WTC11 (cell line): Measurements from ENCODE around the gene UMODL1. TPM values are rescaled to one million over a fixed set of nuclear protein-coding genes. Genes with fewer than 3 reads are reported as not detected.

ENCODE experiments used
- ATAC-seq: fragments of 200-7000 bp; cut with Tn5 transposase; 2 replicates; pipeline ENCODE4 v1.10.0; 2021; ENCODE audit warnings: mild to moderate bottlenecking, moderate library complexity
- CTCF ChIA-PET: fragments of 300-600 bp; sonication (Branson Sonifier 250); formaldehyde crosslinking; loops from one replicate; lab custom pipeline; 2021; ENCODE audit warnings: antibody characterized with exemption; lab: Charles Lee
- POLR2A ChIA-PET: fragments of 350-600 bp; sonication (Branson Sonifier 250); formaldehyde crosslinking; loops from one replicate; lab custom pipeline; 2021; ENCODE audit warnings: antibody characterized with exemption; lab: Charles Lee
- DNase-seq: peaks from one replicate; pipeline ENCODE4 v3.0.0; 2021; ENCODE audit warnings: low spot score
- H3K27ac Mint-ChIP-seq: 2 replicates; pipeline ENCODE4 v1.8.0; 2021; ENCODE audit warnings: mixed read lengths
- H3K27me3 Mint-ChIP-seq: 2 replicates; pipeline ENCODE4 v1.8.0; 2021; ENCODE audit warnings: low read depth, mild to moderate bottlenecking, moderate library complexity, mixed read lengths
- H3K36me3 Mint-ChIP-seq: 2 replicates; pipeline ENCODE4 v1.8.0; 2021; ENCODE audit warnings: mixed read lengths
- H3K4me1 Mint-ChIP-seq: 2 replicates; pipeline ENCODE4 v1.8.0; 2022; ENCODE audit warnings: mixed read lengths
- H3K4me3 Mint-ChIP-seq: 2 replicates; pipeline ENCODE4 v1.8.0; 2021; ENCODE audit warnings: mild to moderate bottlenecking, moderate library complexity, mixed read lengths
- H3K9me3 Mint-ChIP-seq: 2 replicates; pipeline ENCODE4 v1.8.0; 2021; ENCODE audit warnings: mixed read lengths
- ATF1 ChIP-seq: sonication (generic); formaldehyde crosslinking; IDR thresholded peaks from 2 replicates; pipeline ENCODE4 v1.8.1; 2023; ENCODE audit warnings: mild to moderate bottlenecking, moderate library complexity, missing genetic modification reagents
- ELF4 ChIP-seq: sonication (generic); formaldehyde crosslinking; IDR thresholded peaks from 2 replicates; pipeline ENCODE4 v1.8.1; 2022; ENCODE audit warnings: low read depth, mild to moderate bottlenecking, moderate library complexity, missing genetic modification reagents
- EMX1 ChIP-seq: fragments of 250-450 bp; sonication (Bioruptor Pico); IDR thresholded peaks from 2 replicates; pipeline ENCODE4 v1.8.0; 2021; ENCODE audit warnings: mild to moderate bottlenecking
- FOXJ3 ChIP-seq: sonication (generic); formaldehyde crosslinking; IDR thresholded peaks from 2 replicates; pipeline ENCODE4 v1.9.0; 2021; ENCODE audit warnings: missing genetic modification reagents, mild to moderate bottlenecking, borderline replicate concordance
- FOXP1 ChIP-seq: sonication (generic); formaldehyde crosslinking; IDR thresholded peaks from 2 replicates; pipeline ENCODE4 v1.8.0; 2022; ENCODE audit warnings: missing genetic modification reagents, mild to moderate bottlenecking, moderate library complexity, borderline replicate concordance
- GABPB1 ChIP-seq: sonication (generic); formaldehyde crosslinking; IDR thresholded peaks from 2 replicates; pipeline ENCODE4 v1.8.1; 2023; ENCODE audit warnings: mild to moderate bottlenecking, missing genetic modification reagents
- GTF2I ChIP-seq: fragments of 250-450 bp; sonication (Bioruptor Pico); conservative IDR thresholded peaks from 2 replicates; pipeline ENCODE4 v1.4.0; 2021; ENCODE audit warnings: mild to moderate bottlenecking
- MXD4 ChIP-seq: fragments of 250-450 bp; sonication (Bioruptor Pico); IDR thresholded peaks from 2 replicates; pipeline ENCODE4 v1.8.0; 2021; ENCODE audit warnings: mild to moderate bottlenecking, moderate library complexity, borderline replicate concordance
- NFE2L1 ChIP-seq: sonication (generic); formaldehyde crosslinking; IDR thresholded peaks from 2 replicates; pipeline ENCODE4 v1.8.1; 2023; ENCODE audit warnings: missing genetic modification reagents
- NR1H2 ChIP-seq: sonication (generic); formaldehyde crosslinking; IDR thresholded peaks from 2 replicates; pipeline ENCODE4 v1.9.0; 2021; ENCODE audit warnings: mild to moderate bottlenecking, moderate library complexity, missing genetic modification reagents
- SMAD4 ChIP-seq: sonication (generic); formaldehyde crosslinking; IDR thresholded peaks from 2 replicates; pipeline ENCODE4 v1.8.0; 2022; ENCODE audit warnings: mild to moderate bottlenecking, missing genetic modification reagents
- SP1 ChIP-seq: sonication (generic); formaldehyde crosslinking; conservative IDR thresholded peaks from 2 replicates; pipeline ENCODE4 v1.8.1; 2022; ENCODE audit warnings: missing genetic modification reagents
- ZNF121 ChIP-seq: sonication (generic); formaldehyde crosslinking; IDR thresholded peaks from 2 replicates; pipeline ENCODE4 v1.8.0; 2023; ENCODE audit warnings: missing genetic modification reagents
- ZNF232 ChIP-seq: sonication (generic); formaldehyde crosslinking; IDR thresholded peaks from 2 replicates; pipeline ENCODE4 v1.8.0; 2022; ENCODE audit warnings: mild to moderate bottlenecking, missing genetic modification reagents
- ZNF396 ChIP-seq: fragments of 250-450 bp; sonication (Bioruptor Pico); IDR thresholded peaks from 2 replicates; pipeline ENCODE4 v1.8.0; 2021; ENCODE audit warnings: mild to moderate bottlenecking, moderate library complexity, borderline replicate concordance
- ZNF423 ChIP-seq: fragments of 250-450 bp; sonication (Bioruptor Pico); IDR thresholded peaks from 2 replicates; pipeline ENCODE4 v2.1.2; 2022; ENCODE audit warnings: mild to moderate bottlenecking, moderate library complexity
- ZNF671 ChIP-seq: fragments of 250-450 bp; sonication (Bioruptor Pico); IDR thresholded peaks from 2 replicates; pipeline ENCODE4 v1.8.0; 2021; ENCODE audit warnings: mild to moderate bottlenecking
- total RNA-seq: library from RNA; stranded (reverse); gene quantifications from 3 replicates; pipeline ENCODE4 v1.2.3, GENCODE V29; 2021
- TF ChIP-seq, protein P1 (sequence below): fragments of 250-450 bp; sonication (Bioruptor Pico); IDR thresholded peaks from 2 replicates; pipeline ENCODE4 v1.9.0; 2021; ENCODE audit warnings: mild to moderate bottlenecking
- TF ChIP-seq, protein P2 (sequence below): sonication (generic); formaldehyde crosslinking; IDR thresholded peaks from 2 replicates; pipeline ENCODE4 v1.8.1; 2022; ENCODE audit warnings: mild to moderate bottlenecking, moderate library complexity, missing genetic modification reagents
- TF ChIP-seq, protein P3 (sequence below): fragments of 250-450 bp; sonication (Bioruptor Pico); IDR thresholded peaks from 2 replicates; pipeline ENCODE4 v2.1.2; 2022; ENCODE audit warnings: mild to moderate bottlenecking, moderate library complexity
- TF ChIP-seq, protein P4 (sequence below): fragments of 250-450 bp; sonication (Bioruptor Pico); IDR thresholded peaks from 2 replicates; pipeline ENCODE4 v1.8.0; 2021; ENCODE audit warnings: mild to moderate bottlenecking
- TF ChIP-seq, protein P5 (sequence below): sonication (generic); formaldehyde crosslinking; IDR thresholded peaks from 2 replicates; pipeline ENCODE4 v1.8.0; 2022; ENCODE audit warnings: mild to moderate bottlenecking, missing genetic modification reagents
- TF ChIP-seq, protein P6 (sequence below): fragments of 250-450 bp; sonication (Bioruptor Pico); IDR thresholded peaks from 2 replicates; pipeline ENCODE4 v1.9.0; 2021; ENCODE audit warnings: mild to moderate bottlenecking, borderline replicate concordance
- TF ChIP-seq, protein P7 (sequence below): sonication (generic); formaldehyde crosslinking; IDR thresholded peaks from 2 replicates; pipeline ENCODE4 v1.8.1; 2023; ENCODE audit warnings: mild to moderate bottlenecking, missing genetic modification reagents

The UMODL1 gene
- total RNA-seq, 1 experiment from 2014 or later, result not detected

DNA sequence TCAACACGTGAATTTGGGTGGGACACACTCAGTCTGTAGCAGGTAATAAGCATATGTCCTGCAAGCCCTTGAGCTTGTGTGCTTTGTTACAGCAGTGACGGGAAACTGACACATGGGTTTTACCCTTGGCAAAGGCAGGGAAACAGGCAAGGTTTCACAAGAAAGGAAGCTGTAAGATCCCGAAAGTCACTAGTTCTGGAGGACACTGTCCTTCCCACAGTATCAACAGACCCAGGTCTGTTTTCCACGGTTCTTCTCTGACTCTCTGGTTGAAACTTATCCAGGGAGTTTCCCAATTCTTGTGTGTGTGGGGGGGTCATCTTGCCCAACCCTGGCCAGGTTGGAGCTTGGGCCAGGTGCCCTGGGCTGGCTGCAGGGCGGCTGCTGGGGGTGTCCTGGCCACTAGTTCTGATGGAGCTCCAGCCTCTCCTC, 31.6 kb upstream of the UMODL1 start (continued):
- TF ChIP-seq, protein P1, sequence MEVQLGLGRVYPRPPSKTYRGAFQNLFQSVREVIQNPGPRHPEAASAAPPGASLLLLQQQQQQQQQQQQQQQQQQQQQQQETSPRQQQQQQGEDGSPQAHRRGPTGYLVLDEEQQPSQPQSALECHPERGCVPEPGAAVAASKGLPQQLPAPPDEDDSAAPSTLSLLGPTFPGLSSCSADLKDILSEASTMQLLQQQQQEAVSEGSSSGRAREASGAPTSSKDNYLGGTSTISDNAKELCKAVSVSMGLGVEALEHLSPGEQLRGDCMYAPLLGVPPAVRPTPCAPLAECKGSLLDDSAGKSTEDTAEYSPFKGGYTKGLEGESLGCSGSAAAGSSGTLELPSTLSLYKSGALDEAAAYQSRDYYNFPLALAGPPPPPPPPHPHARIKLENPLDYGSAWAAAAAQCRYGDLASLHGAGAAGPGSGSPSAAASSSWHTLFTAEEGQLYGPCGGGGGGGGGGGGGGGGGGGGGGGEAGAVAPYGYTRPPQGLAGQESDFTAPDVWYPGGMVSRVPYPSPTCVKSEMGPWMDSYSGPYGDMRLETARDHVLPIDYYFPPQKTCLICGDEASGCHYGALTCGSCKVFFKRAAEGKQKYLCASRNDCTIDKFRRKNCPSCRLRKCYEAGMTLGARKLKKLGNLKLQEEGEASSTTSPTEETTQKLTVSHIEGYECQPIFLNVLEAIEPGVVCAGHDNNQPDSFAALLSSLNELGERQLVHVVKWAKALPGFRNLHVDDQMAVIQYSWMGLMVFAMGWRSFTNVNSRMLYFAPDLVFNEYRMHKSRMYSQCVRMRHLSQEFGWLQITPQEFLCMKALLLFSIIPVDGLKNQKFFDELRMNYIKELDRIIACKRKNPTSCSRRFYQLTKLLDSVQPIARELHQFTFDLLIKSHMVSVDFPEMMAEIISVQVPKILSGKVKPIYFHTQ (CRISPR knock-in tag), result no peak
- TF ChIP-seq FOXJ3 (CRISPR knock-in tag), result no peak
- TF ChIP-seq ELF4 (CRISPR knock-in tag), result no peak
- TF ChIP-seq ATF1, result no peak
- no peak for TF ChIP-seq EMX1
- TF ChIP-seq, protein P2, sequence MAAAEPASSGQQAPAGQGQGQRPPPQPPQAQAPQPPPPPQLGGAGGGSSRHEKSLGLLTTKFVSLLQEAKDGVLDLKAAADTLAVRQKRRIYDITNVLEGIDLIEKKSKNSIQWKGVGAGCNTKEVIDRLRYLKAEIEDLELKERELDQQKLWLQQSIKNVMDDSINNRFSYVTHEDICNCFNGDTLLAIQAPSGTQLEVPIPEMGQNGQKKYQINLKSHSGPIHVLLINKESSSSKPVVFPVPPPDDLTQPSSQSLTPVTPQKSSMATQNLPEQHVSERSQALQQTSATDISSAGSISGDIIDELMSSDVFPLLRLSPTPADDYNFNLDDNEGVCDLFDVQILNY, result no peak
- TF ChIP-seq, protein P3, sequence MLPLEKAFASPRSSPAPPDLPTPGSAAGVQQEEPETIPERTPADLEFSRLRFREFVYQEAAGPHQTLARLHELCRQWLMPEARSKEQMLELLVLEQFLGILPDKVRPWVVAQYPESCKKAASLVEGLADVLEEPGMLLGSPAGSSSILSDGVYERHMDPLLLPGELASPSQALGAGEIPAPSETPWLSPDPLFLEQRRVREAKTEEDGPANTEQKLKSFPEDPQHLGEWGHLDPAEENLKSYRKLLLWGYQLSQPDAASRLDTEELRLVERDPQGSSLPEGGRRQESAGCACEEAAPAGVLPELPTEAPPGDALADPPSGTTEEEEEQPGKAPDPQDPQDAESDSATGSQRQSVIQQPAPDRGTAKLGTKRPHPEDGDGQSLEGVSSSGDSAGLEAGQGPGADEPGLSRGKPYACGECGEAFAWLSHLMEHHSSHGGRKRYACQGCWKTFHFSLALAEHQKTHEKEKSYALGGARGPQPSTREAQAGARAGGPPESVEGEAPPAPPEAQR (CRISPR knock-in tag), result no peak
- no peak for TF ChIP-seq ZNF232 (CRISPR knock-in tag)
- TF ChIP-seq, protein P4, sequence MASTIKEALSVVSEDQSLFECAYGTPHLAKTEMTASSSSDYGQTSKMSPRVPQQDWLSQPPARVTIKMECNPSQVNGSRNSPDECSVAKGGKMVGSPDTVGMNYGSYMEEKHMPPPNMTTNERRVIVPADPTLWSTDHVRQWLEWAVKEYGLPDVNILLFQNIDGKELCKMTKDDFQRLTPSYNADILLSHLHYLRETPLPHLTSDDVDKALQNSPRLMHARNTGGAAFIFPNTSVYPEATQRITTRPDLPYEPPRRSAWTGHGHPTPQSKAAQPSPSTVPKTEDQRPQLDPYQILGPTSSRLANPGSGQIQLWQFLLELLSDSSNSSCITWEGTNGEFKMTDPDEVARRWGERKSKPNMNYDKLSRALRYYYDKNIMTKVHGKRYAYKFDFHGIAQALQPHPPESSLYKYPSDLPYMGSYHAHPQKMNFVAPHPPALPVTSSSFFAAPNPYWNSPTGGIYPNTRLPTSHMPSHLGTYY, result no peak
- TF ChIP-seq MXD4 (CRISPR knock-in tag), result no peak
- TF ChIP-seq, protein P5, sequence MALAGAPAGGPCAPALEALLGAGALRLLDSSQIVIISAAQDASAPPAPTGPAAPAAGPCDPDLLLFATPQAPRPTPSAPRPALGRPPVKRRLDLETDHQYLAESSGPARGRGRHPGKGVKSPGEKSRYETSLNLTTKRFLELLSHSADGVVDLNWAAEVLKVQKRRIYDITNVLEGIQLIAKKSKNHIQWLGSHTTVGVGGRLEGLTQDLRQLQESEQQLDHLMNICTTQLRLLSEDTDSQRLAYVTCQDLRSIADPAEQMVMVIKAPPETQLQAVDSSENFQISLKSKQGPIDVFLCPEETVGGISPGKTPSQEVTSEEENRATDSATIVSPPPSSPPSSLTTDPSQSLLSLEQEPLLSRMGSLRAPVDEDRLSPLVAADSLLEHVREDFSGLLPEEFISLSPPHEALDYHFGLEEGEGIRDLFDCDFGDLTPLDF (CRISPR knock-in tag), result no peak
- no peak for TF ChIP-seq ZNF121 (CRISPR knock-in tag)

DNA sequence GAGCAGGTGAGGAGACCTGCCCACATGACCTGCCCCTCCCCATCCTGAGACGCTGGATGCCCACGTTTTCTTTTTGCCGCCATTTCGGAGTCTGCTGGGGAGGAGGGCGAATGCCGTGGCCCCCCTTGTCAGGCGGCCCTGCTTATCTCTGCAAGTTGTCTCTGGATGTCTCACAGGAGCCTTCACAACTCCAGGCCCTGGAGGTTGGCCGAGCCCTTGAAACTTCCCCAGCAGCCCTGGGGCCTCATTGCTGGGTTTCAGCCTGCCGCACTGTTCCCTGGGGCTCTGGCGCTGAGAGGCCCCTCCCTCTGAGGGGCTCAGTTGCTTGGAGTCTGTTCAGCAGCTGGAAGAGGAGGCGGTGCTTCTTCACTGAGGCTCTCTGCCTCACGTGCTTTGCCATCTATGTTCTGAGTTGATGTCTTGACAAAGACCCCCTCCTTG, 31.2 kb upstream of the UMODL1 start:
- ATAC-seq, result peak; percentile 46
- POLR2A ChIA-PET, result no interaction called here
- Mint-ChIP-seq H3K27ac (no peak overlapping the region), H3K4me1 (0 out of 2 replicates have a peak, but pooled peaks cover 6% of the 10 kb centered on the region), H3K4me3 (no peak overlapping the region), H3K36me3 (no peaks in the 10 kb centered on the region), H3K9me3 (peaks cover 14% of the 10 kb centered on the region), H3K27me3 (no peaks in the 10 kb centered on the region; the same call in 1 of the 2 replicates)
- no peak for DNase-seq
- CTCF ChIA-PET, result no interaction called here
- TF ChIP-seq GABPB1 (CRISPR knock-in tag) (no peak), FOXP1 (CRISPR knock-in tag) (no peak), FOXJ3 (CRISPR knock-in tag) (no peak), SMAD4 (CRISPR knock-in tag) (no peak), ZNF671 (CRISPR knock-in tag) (no peak), NFE2L1 (no peak), NR1H2 (CRISPR knock-in tag) (no peak), ZNF396 (CRISPR knock-in tag) (no peak), ZNF423 (CRISPR knock-in tag) (no peak), MXD4 (CRISPR knock-in tag) (no peak), SP1 (no peak), GTF2I (CRISPR knock-in tag) (no peak)
- TF ChIP-seq, protein P6, sequence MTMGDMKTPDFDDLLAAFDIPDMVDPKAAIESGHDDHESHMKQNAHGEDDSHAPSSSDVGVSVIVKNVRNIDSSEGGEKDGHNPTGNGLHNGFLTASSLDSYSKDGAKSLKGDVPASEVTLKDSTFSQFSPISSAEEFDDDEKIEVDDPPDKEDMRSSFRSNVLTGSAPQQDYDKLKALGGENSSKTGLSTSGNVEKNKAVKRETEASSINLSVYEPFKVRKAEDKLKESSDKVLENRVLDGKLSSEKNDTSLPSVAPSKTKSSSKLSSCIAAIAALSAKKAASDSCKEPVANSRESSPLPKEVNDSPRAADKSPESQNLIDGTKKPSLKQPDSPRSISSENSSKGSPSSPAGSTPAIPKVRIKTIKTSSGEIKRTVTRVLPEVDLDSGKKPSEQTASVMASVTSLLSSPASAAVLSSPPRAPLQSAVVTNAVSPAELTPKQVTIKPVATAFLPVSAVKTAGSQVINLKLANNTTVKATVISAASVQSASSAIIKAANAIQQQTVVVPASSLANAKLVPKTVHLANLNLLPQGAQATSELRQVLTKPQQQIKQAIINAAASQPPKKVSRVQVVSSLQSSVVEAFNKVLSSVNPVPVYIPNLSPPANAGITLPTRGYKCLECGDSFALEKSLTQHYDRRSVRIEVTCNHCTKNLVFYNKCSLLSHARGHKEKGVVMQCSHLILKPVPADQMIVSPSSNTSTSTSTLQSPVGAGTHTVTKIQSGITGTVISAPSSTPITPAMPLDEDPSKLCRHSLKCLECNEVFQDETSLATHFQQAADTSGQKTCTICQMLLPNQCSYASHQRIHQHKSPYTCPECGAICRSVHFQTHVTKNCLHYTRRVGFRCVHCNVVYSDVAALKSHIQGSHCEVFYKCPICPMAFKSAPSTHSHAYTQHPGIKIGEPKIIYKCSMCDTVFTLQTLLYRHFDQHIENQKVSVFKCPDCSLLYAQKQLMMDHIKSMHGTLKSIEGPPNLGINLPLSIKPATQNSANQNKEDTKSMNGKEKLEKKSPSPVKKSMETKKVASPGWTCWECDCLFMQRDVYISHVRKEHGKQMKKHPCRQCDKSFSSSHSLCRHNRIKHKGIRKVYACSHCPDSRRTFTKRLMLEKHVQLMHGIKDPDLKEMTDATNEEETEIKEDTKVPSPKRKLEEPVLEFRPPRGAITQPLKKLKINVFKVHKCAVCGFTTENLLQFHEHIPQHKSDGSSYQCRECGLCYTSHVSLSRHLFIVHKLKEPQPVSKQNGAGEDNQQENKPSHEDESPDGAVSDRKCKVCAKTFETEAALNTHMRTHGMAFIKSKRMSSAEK (CRISPR knock-in tag), result no peak
- TF ChIP-seq, protein P7, sequence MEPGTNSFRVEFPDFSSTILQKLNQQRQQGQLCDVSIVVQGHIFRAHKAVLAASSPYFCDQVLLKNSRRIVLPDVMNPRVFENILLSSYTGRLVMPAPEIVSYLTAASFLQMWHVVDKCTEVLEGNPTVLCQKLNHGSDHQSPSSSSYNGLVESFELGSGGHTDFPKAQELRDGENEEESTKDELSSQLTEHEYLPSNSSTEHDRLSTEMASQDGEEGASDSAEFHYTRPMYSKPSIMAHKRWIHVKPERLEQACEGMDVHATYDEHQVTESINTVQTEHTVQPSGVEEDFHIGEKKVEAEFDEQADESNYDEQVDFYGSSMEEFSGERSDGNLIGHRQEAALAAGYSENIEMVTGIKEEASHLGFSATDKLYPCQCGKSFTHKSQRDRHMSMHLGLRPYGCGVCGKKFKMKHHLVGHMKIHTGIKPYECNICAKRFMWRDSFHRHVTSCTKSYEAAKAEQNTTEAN (CRISPR knock-in tag), result no peak
